Natural killer cell treated with Interleukin-12 subunit alpha and Interleukin-12 subunit beta and Interleukin-15 and Interleukin-18, amount 100 ng/mL, for 72 hours (primary cell): Measurements from ENCODE around the gene UGT2B10. TPM values are rescaled to one million over a fixed set of nuclear protein-coding genes. Genes with fewer than 3 reads are reported as not detected.

ENCODE experiments used
- ATAC-seq, 2 donors: fragments of 150-1000 bp; cut with Tn5 transposase in 1 of 2; sonication (Bioruptor Pico), chemical (Tn5 transposase) in 1 of 2; 2 replicates each; pipeline ENCODE4 v1.10.0; 2021
- DNase-seq: peaks from one replicate; pipeline ENCODE4 v3.0.0; 2022; ENCODE audit warnings: low spot score
- H3K27ac Mint-ChIP-seq, 2 donors: 1 replicate in 1 of 2; 2 replicates in 1 of 2; pipeline ENCODE4 v1.8.0; 2022; ENCODE audit warnings: mixed read lengths in 2 of 2, mild to moderate bottlenecking in 1 of 2, moderate library complexity in 1 of 2
- H3K27me3 Mint-ChIP-seq, 2 donors: 1 replicate in 1 of 2; 2 replicates in 1 of 2; pipeline ENCODE4 v1.8.0; 2022; ENCODE audit warnings: mixed read lengths in 2 of 2
- H3K36me3 Mint-ChIP-seq: one replicate; pipeline ENCODE4 v1.8.0; 2022; ENCODE audit warnings: mixed read lengths
- H3K4me1 Mint-ChIP-seq, 2 donors: 1 replicate in 1 of 2; 2 replicates in 1 of 2; pipeline ENCODE4 v1.8.0; 2022; ENCODE audit warnings: low read depth in 2 of 2, mixed read lengths in 2 of 2, mild to moderate bottlenecking in 1 of 2
- H3K4me3 Mint-ChIP-seq: one replicate; pipeline ENCODE4 v1.8.0; 2022; ENCODE audit warnings: mixed read lengths
- H3K9me3 Mint-ChIP-seq: 2 replicates; pipeline ENCODE4 v1.8.0; 2022; ENCODE audit warnings: mixed read lengths
- total RNA-seq, 2 donors: library from RNA; stranded (reverse); gene quantifications; one replicate each; pipeline ENCODE4 v1.2.3, GENCODE V29; 2022

The UGT2B10 gene
- total RNA-seq, 2 donors from 2014 or later = not detected

- Mint-ChIP-seq H3K4me1 (no peaks in the 10 kb centered on the region), H3K4me3 (no peak overlapping the region), H3K36me3 (no peaks in the 10 kb centered on the region), H3K27me3 (no peaks in the 10 kb centered on the region), H3K27ac (no peak overlapping the region), H3K9me3 (peaks cover 3% of the 10 kb centered on the region)
- ATAC-seq = no peak
- no peak for DNase-seq
These were observed 40.0 kb downstream of the UGT2B10 start for GRCh38 chr4:68855771-68856170.

- Mint-ChIP-seq H3K27me3 (no peaks in the 10 kb centered on the region), H3K36me3 (no peaks in the 10 kb centered on the region), H3K27ac (no peak overlapping the region), H3K9me3 (peaks cover 3% of the 10 kb centered on the region), H3K4me1 (no peaks in the 10 kb centered on the region), H3K4me3 (no peak overlapping the region)
- no peak for DNase-seq
- ATAC-seq = no peak
These were observed 42.2 kb downstream of the UGT2B10 start for GRCh38 chr4:68858039-68858438.

- H3K36me3 Mint-ChIP-seq = no peaks in the 10 kb centered on the region
- no peaks in the 10 kb centered on the region for H3K27me3 Mint-ChIP-seq
- no peak for DNase-seq
- no peaks in the 10 kb centered on the region for H3K4me1 Mint-ChIP-seq
- H3K4me3 Mint-ChIP-seq = no peak overlapping the region
- no peak overlapping the region for H3K27ac Mint-ChIP-seq
- no peak for ATAC-seq
- peaks cover 9% of the 10 kb centered on the region for H3K9me3 Mint-ChIP-seq
These were observed 43.9 kb downstream of the UGT2B10 start for GRCh38 chr4:68859655-68860054.

GRCh38 chr4:68861057-68861456 lies 45.3 kb downstream of the UGT2B10 start:
- no peak for DNase-seq
- no peak overlapping the region for H3K4me3 Mint-ChIP-seq
- no peak overlapping the region for H3K27ac Mint-ChIP-seq
- no peaks in the 10 kb centered on the region for H3K27me3 Mint-ChIP-seq
- H3K4me1 Mint-ChIP-seq = no peaks in the 10 kb centered on the region
- no peak for ATAC-seq
- peaks cover 11% of the 10 kb centered on the region for H3K9me3 Mint-ChIP-seq
- no peaks in the 10 kb centered on the region for H3K36me3 Mint-ChIP-seq

- H3K4me1 Mint-ChIP-seq = no peaks in the 10 kb centered on the region
- DNase-seq (no peak), ATAC-seq (no peak)
- H3K36me3 Mint-ChIP-seq = no peaks in the 10 kb centered on the region
- no peak overlapping the region for H3K27ac Mint-ChIP-seq
- no peaks in the 10 kb centered on the region for H3K27me3 Mint-ChIP-seq
- H3K9me3 Mint-ChIP-seq = peaks cover 13% of the 10 kb centered on the region
- H3K4me3 Mint-ChIP-seq = no peak overlapping the region
These were observed 48.8 kb downstream of the UGT2B10 start for GRCh38 chr4:68864438-68865187.

- H3K4me1 Mint-ChIP-seq = no peaks in the 10 kb centered on the region
- peaks cover 13% of the 10 kb centered on the region for H3K9me3 Mint-ChIP-seq
- no peak for ATAC-seq
- no peak overlapping the region for H3K27ac Mint-ChIP-seq
- H3K4me3 Mint-ChIP-seq = no peak overlapping the region
- H3K36me3 Mint-ChIP-seq = no peaks in the 10 kb centered on the region
- no peaks in the 10 kb centered on the region for H3K27me3 Mint-ChIP-seq
- no peak for DNase-seq
These were observed 49.4 kb downstream of the UGT2B10 start for GRCh38 chr4:68865188-68865638.

- Mint-ChIP-seq H3K4me1 (no peaks in the 10 kb centered on the region), H3K4me3 (no peak overlapping the region), H3K36me3 (no peaks in the 10 kb centered on the region), H3K27ac (no peak overlapping the region), H3K27me3 (no peaks in the 10 kb centered on the region), H3K9me3 (peaks cover 13% of the 10 kb centered on the region)
- no peak for DNase-seq
- ATAC-seq = no peak
These were observed 50.0 kb downstream of the UGT2B10 start for GRCh38 chr4:68865760-68866159.

GRCh38 chr4:68869274-68869773 lies 53.5 kb downstream of the UGT2B10 start:
- no peaks in the 10 kb centered on the region for H3K4me1 Mint-ChIP-seq
- no peaks in the 10 kb centered on the region for H3K36me3 Mint-ChIP-seq
- no peak overlapping the region for H3K4me3 Mint-ChIP-seq
- H3K27me3 Mint-ChIP-seq = no peaks in the 10 kb centered on the region
- DNase-seq = no peak
- H3K27ac Mint-ChIP-seq = no peak overlapping the region
- peaks cover 10% of the 10 kb centered on the region for H3K9me3 Mint-ChIP-seq
- no peak for ATAC-seq

GRCh38 chr4:68871809-68872642 lies 56.2 kb downstream of the UGT2B10 start:
- no peaks in the 10 kb centered on the region for H3K4me1 Mint-ChIP-seq
- no peak for DNase-seq
- no peaks in the 10 kb centered on the region for H3K27me3 Mint-ChIP-seq
- H3K36me3 Mint-ChIP-seq = no peaks in the 10 kb centered on the region
- H3K9me3 Mint-ChIP-seq = no peaks in the 10 kb centered on the region
- no peak overlapping the region for H3K27ac Mint-ChIP-seq
- no peak for ATAC-seq
- no peak overlapping the region for H3K4me3 Mint-ChIP-seq

GRCh38 chr4:68872643-68873502 lies 57.1 kb downstream of the UGT2B10 start:
- Mint-ChIP-seq H3K4me1 (no peaks in the 10 kb centered on the region), H3K27ac (no peak overlapping the region), H3K36me3 (no peaks in the 10 kb centered on the region), H3K4me3 (no peak overlapping the region), H3K27me3 (no peaks in the 10 kb centered on the region), H3K9me3 (no peaks in the 10 kb centered on the region)
- ATAC-seq (no peak), DNase-seq (no peak)

- Mint-ChIP-seq H3K4me1 (no peaks in the 10 kb centered on the region), H3K9me3 (no peaks in the 10 kb centered on the region), H3K4me3 (no peak overlapping the region), H3K27me3 (no peaks in the 10 kb centered on the region), H3K27ac (no peak overlapping the region), H3K36me3 (no peaks in the 10 kb centered on the region)
- DNase-seq = no peak
- ATAC-seq = no peak
These were observed 58.7 kb downstream of the UGT2B10 start for GRCh38 chr4:68874507-68874906.

- Mint-ChIP-seq H3K9me3 (no peaks in the 10 kb centered on the region), H3K27ac (no peak overlapping the region), H3K36me3 (no peaks in the 10 kb centered on the region), H3K4me3 (no peak overlapping the region), H3K27me3 (no peaks in the 10 kb centered on the region), H3K4me1 (no peaks in the 10 kb centered on the region)
- DNase-seq (no peak), ATAC-seq (no peak)
These were observed 61.8 kb downstream of the UGT2B10 start for GRCh38 chr4:68877555-68877954.

GRCh38 chr4:68878048-68878447 lies 62.3 kb downstream of the UGT2B10 start:
- no peaks in the 10 kb centered on the region for H3K4me1 Mint-ChIP-seq
- ATAC-seq = no peak
- no peak overlapping the region for H3K4me3 Mint-ChIP-seq
- no peaks in the 10 kb centered on the region for H3K36me3 Mint-ChIP-seq
- DNase-seq = no peak
- H3K9me3 Mint-ChIP-seq = no peaks in the 10 kb centered on the region
- H3K27ac Mint-ChIP-seq = no peak overlapping the region
- H3K27me3 Mint-ChIP-seq = no peaks in the 10 kb centered on the region
